Activated T-cell treated with anti-CD3 and anti-CD28 coated beads, Interleukin-2, amount 50 U/mL, for 1 hour (primary cell): ENCODE data around the gene NHEJ1.

Source experiments
- DNase-seq: peaks from one replicate; pipeline ENCODE4 v3.0.0-alpha.2; 2020

Gene NHEJ1

GRCh38 chr2:219122202-219122980 is 38.2 kb downstream of the NHEJ1 start:
- DNase-seq, result no peak

GRCh38 chr2:219120082-219120481 is 40.5 kb downstream of the NHEJ1 start:
- no peak for DNase-seq

GRCh38 chr2:219119422-219120043 is 41.1 kb downstream of the NHEJ1 start:
- DNase-seq, result peak; percentile 48

- no peak for DNase-seq
Observed at GRCh38 chr2:219118504-219118903, 42.1 kb downstream of the NHEJ1 start.

- DNase-seq, result no peak
Observed at GRCh38 chr2:219116776-219117646, 43.6 kb downstream of the NHEJ1 start.

GRCh38 chr2:219112651-219113338 is 47.8 kb downstream of the NHEJ1 start:
- no peak for DNase-seq

- DNase-seq, result no peak
Observed at GRCh38 chr2:219112062-219112406, 48.6 kb downstream of the NHEJ1 start.

GRCh38 chr2:219111375-219112061 is 49.1 kb downstream of the NHEJ1 start:
- no peak for DNase-seq

- DNase-seq, result peak; percentile 43
Observed at GRCh38 chr2:219109471-219109870, 51.1 kb downstream of the NHEJ1 start.

- no peak for DNase-seq
Observed at GRCh38 chr2:219107758-219108157, 52.9 kb downstream of the NHEJ1 start.

GRCh38 chr2:219106251-219106650 is 54.4 kb downstream of the NHEJ1 start:
- no peak for DNase-seq

- DNase-seq, result no peak
Observed at GRCh38 chr2:219104107-219105035, 56.2 kb downstream of the NHEJ1 start.

GRCh38 chr2:219099329-219099728 is 61.3 kb downstream of the NHEJ1 start:
- DNase-seq, result no peak

GRCh38 chr2:219095406-219095935 is 65.1 kb downstream of the NHEJ1 start:
- no peak for DNase-seq

- DNase-seq, result no peak
Observed at GRCh38 chr2:219094171-219094570, 66.4 kb downstream of the NHEJ1 start.

GRCh38 chr2:219090436-219091299 is 69.9 kb downstream of the NHEJ1 start:
- no peak for DNase-seq

GRCh38 chr2:219089330-219089729 is 71.3 kb downstream of the NHEJ1 start:
- no peak for DNase-seq

- no peak for DNase-seq
Observed at GRCh38 chr2:219087848-219088247, 72.8 kb downstream of the NHEJ1 start.

GRCh38 chr2:219087361-219087760 is 73.3 kb downstream of the NHEJ1 start:
- DNase-seq, result no peak

- DNase-seq, result no peak
Observed at GRCh38 chr2:219086196-219086595, 74.4 kb downstream of the NHEJ1 start.
